Mesothelial cell of epicardium (in vitro differentiated cells): ENCODE results near the gene NOLC1. TPM values are rescaled to one million over a fixed set of nuclear protein-coding genes. Genes with fewer than 3 reads are reported as not detected.
"Not testable (repeated sequence)": the region's sequence is repeated elsewhere in the genome, so short reads cannot be mapped to it uniquely, and the experiment has no call there.

Experiments
- DNase-seq, 2 experiments: peaks; one replicate each; pipeline ENCODE4 v3.0.0; 2021; ENCODE audit warnings: low spot score in 2 of 2; ENCODE audit not compliant: unreplicated experiment in 2 of 2
- H3K27ac Mint-ChIP-seq: 2 replicates; pipeline ENCODE4 v1.8.0; 2021; ENCODE audit warnings: mixed read lengths
- H3K27me3 Mint-ChIP-seq: 2 replicates; pipeline ENCODE4 v1.8.0; 2021; ENCODE audit warnings: low read depth, mixed read lengths
- H3K36me3 Mint-ChIP-seq: 2 replicates; pipeline ENCODE4 v1.8.0; 2021; ENCODE audit warnings: mixed read lengths
- H3K4me1 Mint-ChIP-seq: 2 replicates; pipeline ENCODE4 v1.8.0; 2021; ENCODE audit warnings: mixed read lengths
- H3K4me3 Mint-ChIP-seq: 2 replicates; pipeline ENCODE4 v1.8.0; 2021; ENCODE audit warnings: mild to moderate bottlenecking, moderate library complexity, mixed read lengths
- H3K9me3 Mint-ChIP-seq: 2 replicates; pipeline ENCODE4 v1.8.0; 2021; ENCODE audit warnings: mixed read lengths
- CTCF ChIP-seq: fragments of 200-600 bp; sonication (generic); IDR thresholded peaks from one replicate; pipeline ENCODE4 v1.5.0; 2021; ENCODE audit warnings: antibody characterized with exemption; ENCODE audit not compliant: unreplicated experiment
- total RNA-seq: library from RNA; stranded (reverse); gene quantifications from 3 replicates; pipeline ENCODE4 v1.2.1, GENCODE V29; 2021

The NOLC1 gene
- total RNA-seq, 1 donor from 2014 or later = 65.5 TPM

GRCh38 chr10:102185811-102186527 is 33.8 kb downstream of the NOLC1 start:
- no peak for TF ChIP-seq CTCF
- H3K9me3 Mint-ChIP-seq = peaks cover 22% of the 10 kb centered on the region
- no peaks in the 10 kb centered on the region for H3K4me1 Mint-ChIP-seq
- DNase-seq = no peak
- H3K27ac Mint-ChIP-seq = no peak overlapping the region
- no peaks in the 10 kb centered on the region for H3K36me3 Mint-ChIP-seq
- no peak overlapping the region for H3K4me3 Mint-ChIP-seq
- peaks cover 5% of the 10 kb centered on the region for H3K27me3 Mint-ChIP-seq

GRCh38 chr10:102188298-102188940 is 36.2 kb downstream of the NOLC1 start:
- Mint-ChIP-seq H3K4me1 (no peaks in the 10 kb centered on the region), H3K9me3 (peaks cover 42% of the 10 kb centered on the region), H3K27me3 (peaks cover 2% of the 10 kb centered on the region), H3K4me3 (no peak overlapping the region), H3K36me3 (no peaks in the 10 kb centered on the region), H3K27ac (no peak overlapping the region)
- TF ChIP-seq CTCF = no peak
- DNase-seq = no peak

- peaks cover 41% of the 10 kb centered on the region for H3K9me3 Mint-ChIP-seq
- H3K4me1 Mint-ChIP-seq, DNase-seq, H3K27ac Mint-ChIP-seq, H3K4me3 Mint-ChIP-seq, H3K36me3 Mint-ChIP-seq, H3K27me3 Mint-ChIP-seq: not testable (repeated sequence)
Measured at GRCh38 chr10:102188941-102189898, 37.0 kb downstream of the NOLC1 start.

- H3K4me1 Mint-ChIP-seq = no peaks in the 10 kb centered on the region
- no peak for DNase-seq
- H3K27me3 Mint-ChIP-seq = peaks cover 6% of the 10 kb centered on the region
- no peak for TF ChIP-seq CTCF
- peaks cover 24% of the 10 kb centered on the region for H3K9me3 Mint-ChIP-seq
- H3K36me3 Mint-ChIP-seq = no peaks in the 10 kb centered on the region
- H3K27ac Mint-ChIP-seq = no peak overlapping the region
- no peak overlapping the region for H3K4me3 Mint-ChIP-seq
Measured at GRCh38 chr10:102191956-102192355, 39.8 kb downstream of the NOLC1 start.

GRCh38 chr10:102195296-102195870 is 43.2 kb downstream of the NOLC1 start:
- Mint-ChIP-seq H3K9me3 (peaks cover 28% of the 10 kb centered on the region), H3K36me3 (no peaks in the 10 kb centered on the region), H3K27me3 (peaks cover 4% of the 10 kb centered on the region), H3K27ac (no peak overlapping the region), H3K4me3 (no peak overlapping the region), H3K4me1 (no peaks in the 10 kb centered on the region)
- no peak for TF ChIP-seq CTCF
- no peak for DNase-seq
